NCI-H2196 (cell line): ENCODE measurements around the gene OCSTAMP.

Source experiments
- DNase-seq: peaks from one replicate; lab custom pipeline; 2025; ENCODE audit not compliant: unreplicated experiment; lab: John Stamatoyannopoulos, UW

OCSTAMP gene, protein sequence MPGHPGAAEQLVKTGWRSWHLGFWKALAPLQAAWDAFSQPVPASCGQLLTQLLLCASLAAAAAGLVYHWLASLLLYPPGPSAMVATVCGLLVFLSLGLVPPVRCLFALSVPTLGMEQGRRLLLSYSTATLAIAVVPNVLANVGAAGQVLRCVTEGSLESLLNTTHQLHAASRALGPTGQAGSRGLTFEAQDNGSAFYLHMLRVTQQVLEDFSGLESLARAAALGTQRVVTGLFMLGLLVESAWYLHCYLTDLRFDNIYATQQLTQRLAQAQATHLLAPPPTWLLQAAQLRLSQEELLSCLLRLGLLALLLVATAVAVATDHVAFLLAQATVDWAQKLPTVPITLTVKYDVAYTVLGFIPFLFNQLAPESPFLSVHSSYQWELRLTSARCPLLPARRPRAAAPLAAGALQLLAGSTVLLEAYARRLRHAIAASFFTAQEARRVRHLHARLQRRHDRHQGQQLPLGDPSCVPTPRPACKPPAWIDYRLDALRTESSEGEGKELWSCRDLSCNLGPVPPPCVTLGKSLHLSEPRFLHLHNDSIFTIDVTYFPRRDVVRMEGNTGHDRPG

DNA sequence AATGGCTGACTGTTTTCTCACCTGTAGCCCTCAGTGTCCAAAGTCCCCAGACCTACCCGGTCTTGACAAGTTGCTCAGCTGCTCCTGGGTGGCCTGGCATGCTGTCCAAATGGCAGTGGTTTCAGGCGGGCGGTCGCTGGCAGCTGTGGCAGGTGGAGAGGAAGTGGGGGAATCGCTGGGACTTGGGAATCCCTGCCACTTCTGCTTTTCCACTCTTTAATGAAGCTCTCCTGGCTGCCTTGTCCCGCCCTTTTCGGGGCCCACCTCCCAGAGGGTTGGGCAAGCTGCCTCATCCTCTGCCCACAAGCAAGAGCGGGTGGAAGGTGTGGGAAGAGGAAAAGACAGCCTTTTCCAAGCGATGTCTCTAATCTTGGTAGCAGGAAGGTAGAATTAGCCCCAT lies at the start of gene OCSTAMP:
OCSTAMP (minus strand) TSS at position 194 of the 400 bp plus-strand sequence; CDS start at position 100, 94 bp downstream.
- no peak for DNase-seq

DNA sequence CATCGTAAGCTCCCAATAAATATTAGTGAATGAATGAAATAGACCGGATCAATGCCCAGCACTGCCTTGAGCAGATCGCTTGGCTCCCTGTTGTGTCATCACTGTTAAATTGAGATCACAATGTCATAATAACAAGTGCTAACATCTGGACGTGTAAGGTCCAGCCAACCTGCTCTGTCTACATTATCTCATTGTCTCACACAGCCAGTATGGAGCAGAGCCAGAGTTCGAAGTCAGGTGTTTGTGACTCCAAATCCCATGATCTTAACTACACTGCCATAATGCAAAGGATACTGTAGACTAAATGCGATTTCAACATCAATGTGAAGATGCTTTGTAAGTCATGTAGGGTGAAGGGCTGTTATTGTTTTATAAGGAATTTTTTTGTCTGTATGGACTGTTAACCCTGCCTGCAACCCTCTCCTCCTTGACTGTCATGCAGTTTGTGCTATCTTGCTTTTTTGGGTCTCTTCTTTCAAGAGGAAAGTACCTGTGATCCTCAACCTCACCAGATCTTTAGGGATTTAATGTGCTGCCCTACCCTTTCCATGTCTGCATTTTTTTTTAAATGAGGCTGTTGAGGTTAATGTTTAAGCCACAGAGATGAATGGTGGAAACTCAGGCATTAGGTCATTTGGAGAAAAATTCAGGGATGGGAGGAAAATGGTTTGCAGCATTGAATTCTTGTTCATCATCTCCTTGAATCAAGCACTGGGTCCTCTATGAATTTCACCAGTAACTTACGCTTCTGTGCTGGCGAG lies 49.0 kb upstream of the OCSTAMP start:
- DNase-seq, result peak; percentile 13

DNA sequence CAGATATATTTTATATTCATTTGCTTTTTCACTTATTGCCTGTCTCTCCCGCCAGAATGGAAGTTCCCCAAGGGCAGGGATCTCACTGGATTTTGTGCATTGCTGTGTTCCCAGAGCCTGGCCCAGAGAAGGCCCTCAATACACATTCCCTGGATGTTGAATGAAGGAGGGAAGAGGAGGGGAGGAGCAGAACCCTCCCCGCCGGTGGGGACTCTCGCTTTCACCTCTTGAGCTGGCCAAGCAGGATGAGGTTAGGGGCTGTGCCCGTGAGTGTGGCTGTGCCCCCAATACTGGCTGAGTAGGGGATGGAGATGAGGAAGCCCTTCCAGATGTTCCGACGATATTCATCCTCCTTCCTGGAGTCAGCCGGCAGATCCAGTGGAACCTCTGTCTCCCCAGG lies 45.5 kb upstream of the OCSTAMP start:
- DNase-seq, result no peak

DNA sequence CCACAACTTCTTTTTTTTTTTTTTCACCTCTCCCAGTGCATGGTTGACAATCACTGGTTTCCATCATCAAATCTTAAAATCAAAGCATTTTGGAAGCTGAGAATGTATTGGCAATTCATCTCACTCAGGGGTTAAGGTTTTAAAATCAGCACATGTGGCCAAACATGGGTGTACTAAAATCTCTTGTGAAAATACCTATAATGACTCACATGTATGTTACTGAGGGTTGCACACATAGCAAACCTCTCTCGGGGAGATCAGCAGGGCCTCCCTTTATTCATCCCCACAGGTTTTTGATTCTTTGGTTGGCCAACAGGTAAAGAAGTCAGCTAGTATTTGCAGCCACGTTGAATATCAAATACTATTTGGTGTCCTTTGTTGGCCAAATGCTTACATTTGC lies 44.3 kb upstream of the OCSTAMP start:
- DNase-seq, result no peak

DNA sequence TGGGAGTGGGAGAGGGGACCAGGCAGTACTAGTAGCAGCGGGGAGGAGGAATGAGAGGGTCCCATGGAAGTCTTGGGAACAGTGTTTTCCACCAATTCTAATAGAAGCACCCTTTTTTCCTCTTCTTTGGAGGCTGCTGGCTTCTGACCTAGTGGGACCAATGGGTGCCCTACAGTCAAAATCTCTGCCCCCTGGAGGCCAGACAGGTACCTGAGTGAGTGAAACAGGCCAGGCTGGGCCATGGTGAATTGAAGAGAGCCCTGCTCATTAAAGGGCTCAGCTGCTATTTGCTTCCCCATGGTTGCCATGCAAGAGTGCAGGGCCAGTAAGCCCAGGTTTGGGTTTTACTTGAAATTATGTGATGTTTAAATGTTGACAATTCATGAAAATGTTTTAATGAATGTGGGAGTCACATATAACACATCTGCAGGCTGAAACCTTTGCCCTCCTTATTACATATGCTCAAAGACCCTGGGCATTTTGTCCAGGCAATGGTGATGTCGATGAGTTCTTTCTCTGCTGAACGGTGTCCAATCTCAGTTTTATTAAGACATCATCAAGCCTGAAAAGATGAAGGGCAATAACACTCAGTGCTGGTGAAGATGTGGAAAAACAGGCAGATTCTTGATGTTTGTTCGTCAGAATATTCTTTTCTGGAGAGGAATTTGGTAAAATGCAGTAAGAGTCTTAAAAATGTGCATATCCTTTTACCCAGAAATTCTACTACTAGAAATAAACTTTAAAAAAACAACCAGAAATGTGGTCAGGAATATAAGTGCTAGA lies 42.3 kb upstream of the OCSTAMP start:
- DNase-seq, result no peak

DNA sequence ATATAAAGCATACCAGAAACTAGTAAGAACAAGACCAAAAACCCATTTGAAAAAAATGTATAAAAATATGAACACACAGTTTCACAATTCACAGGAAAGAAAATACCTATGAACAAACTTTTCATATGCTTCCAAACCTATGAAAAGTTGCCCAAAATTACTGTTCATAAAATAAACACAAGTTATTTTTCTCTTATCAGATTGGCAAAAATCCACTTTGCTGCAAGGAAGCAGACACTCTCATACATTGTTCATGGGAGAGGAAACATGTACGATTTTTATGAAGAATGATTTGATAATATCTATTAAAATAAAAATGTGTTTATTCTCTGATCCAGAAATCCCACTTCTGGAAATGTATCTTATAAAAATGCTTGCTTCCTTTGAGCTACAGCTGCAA lies 40.0 kb upstream of the OCSTAMP start:
- no peak for DNase-seq

DNA sequence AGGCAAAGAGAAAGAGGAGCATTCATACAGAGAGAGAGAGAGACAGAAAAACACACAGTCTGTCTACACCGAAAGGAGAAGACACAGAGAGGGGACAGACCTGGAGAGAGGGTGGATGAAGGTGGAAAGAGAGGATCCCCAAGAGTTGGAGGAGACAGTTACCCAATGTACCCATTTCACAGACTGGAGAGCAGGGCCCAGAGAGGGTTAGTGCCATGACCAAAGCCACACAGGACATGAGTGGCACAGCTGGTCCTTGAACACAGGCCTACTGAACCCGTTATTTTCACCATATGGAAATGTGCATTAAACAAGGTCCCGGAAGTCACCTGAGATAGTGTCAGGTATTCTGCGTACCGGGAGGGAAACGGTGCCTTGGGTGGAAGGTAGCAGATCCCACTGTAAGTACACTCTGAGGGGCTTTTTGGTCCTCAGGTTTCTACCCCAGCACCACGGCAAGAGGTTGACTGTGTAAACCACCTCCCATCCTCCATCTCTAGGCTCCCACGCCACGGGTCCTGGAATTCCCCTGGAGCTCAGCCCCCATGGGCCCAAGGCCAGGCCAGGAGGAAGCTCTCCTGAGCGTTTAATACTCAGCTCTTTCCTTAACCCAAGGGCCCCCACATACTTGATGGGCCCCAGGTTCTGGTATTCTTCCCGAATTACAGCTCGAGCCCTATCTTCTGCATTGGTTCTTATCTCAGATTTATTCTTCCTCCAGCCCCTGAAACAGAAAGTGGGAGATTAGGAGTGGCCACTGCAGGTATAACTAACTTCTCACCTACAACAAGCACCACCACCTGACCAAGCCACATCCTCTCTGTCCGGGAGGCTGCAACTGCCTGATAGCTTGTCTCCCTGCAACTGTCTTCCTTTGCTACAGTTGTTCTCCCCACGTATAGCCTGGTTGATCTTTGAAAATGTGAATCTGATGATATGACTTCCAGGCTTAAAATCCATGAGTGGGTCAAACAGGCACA lies 38.4 kb upstream of the OCSTAMP start:
- DNase-seq, result no peak

DNA sequence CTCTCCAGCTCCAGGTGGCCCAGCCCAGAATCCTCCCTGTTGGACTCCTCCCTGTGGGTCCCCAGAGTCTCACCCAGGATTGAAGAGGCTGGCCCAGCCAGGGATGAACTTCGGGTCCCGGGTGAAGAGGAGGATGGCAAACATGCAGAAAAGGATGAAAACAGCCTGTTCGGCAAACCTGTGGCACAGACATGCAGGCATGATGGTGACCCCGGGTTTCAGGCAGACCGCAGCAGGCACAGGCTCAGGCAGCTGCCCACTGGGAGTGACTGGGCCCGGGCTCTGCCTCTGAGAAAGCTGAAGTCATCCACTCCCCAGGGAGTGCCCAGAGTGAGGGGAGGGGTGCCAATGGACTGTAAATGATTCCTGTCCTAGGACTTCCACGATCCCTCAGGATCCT lies 37.5 kb upstream of the OCSTAMP start:
- DNase-seq, result no peak

DNA sequence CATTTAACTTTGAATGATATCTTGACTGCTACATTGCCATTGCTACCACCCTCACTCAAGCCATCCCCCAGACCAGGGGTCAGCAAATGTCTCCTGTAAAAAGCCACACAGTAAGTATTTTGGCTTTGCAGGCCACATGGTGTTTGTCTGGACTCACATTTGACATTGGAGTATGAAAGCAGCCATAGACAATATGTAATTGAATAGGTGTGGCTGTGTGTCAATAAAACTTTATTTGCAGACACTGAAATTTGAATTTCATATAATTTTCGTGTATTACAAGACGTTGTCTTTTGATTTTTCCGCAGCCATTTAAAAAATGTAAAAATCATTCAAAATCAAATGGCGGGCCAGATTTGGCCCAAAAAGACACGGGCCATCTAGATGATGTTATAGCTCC lies 36.3 kb upstream of the OCSTAMP start:
- DNase-seq, result no peak

DNA sequence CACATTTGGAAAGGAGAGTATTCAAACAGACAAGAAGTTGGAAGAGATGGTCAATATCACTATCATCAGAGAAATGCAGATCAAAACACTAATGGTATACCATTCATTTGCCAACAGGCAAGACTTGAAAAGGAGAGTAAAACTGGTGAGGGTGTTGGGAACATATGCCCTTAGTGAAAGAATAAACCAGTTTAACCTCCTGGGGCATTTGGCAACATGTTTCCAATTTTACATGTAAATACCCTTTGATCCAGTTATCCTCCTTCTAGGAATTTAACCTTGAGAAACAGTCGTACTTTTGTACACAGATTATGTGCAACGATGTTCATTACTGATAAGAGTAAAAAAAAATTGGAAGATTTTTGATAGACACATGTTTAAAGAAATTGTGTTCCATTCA lies 34.1 kb upstream of the OCSTAMP start:
- no peak for DNase-seq

DNA sequence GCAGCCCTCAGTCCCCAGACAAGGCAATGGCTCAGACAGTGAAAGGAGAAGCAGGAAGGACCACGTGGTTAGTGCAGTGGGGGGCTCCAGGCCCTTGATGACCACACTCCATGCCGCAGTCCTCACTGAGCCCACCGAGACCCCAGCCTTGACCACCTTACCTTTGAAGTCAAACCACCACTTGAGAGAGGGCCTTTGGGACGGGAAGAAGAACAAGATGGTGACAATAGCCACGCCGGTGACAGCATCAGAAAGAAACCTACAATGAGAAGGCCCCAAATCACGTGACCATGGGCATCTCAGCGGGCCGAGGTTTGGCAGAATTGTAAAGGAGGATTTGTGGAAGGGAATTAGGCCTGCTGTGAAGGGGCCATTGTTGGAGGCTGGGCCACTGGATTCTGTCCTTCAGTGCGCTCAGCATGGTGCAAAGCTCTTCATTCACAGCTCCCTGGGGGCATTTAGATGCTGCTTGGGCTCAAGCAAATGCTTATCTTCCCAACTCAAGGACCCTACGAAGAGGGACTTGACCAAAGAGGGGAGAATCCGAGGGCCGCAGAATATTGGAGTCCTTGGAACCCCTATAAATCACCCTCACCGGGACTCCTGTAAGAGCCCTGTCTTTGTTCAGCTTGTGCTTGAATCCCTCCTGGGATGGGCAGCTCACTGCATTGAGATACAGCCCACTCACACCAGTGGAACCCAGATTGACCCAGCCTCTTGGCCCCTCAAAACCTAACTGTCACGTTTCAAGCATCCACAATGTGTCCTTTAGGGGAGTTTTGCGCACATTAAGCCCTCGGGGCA lies 33.2 kb upstream of the OCSTAMP start:
- no peak for DNase-seq

DNA sequence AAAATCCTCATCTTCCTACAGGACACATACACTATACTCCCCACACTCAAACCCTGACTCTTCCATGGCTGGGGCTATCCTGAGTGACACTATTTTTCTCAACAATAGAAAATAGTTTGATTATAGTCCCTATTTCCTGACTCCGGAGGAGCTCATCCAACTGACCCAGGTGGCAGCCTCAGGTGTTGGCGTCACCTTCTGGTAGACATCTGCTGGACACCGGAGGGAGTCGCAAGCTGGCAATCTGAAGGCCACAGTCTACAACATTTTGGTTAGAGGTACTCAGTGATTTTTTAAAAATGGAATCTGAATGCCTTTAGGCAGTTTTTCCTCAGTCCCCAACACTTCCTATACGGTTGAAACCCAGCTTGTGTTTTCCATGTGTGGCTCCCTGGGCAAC lies 32.2 kb upstream of the OCSTAMP start:
- DNase-seq, result no peak

DNA sequence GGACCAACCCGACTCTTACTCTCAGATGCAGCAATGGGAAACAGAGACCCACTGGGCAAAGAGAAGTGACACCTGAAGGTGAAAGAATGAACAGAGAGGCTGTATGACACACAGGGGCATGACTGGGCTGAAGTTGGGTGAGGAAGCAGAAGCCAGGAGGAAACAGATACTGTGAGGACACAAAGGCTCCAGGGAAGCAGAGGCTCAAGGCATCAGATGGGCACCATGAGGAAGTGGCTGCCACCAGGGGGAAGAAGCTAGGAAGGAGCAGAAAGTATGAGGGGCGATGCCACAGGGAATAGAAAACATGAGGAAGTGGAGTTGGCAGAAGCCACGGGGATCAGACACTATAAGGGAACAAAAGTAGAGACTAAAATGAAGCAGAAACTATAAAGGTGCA lies 30.9 kb upstream of the OCSTAMP start:
- no peak for DNase-seq

DNA sequence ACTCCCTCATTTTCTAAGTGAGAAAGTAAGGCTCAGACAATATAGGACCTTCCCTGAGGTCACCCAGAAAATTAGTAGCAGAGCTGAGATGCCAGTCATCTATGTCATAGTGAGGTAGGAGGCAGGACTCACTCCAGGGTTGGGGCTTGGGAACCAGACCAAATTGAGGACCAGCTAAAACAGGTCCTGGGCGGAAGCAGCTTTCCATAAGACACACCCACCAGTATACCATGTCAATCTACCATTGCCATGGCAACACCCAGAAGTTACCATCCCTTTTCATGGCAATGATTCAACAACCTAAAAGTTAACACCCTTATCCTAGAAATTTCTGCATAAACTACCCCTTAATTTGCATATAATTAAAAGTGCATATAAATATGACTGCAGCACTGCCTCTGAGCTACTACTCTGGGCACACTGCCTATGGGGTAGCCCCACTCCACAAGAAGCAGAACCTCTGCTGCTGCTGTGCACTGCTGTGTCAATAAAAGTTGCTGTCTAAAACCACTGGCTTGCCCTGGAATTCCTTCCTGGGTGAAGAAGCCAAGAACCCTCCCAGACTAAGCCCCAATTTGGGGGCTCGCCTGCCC lies 30.3 kb upstream of the OCSTAMP start:
- no peak for DNase-seq

DNA sequence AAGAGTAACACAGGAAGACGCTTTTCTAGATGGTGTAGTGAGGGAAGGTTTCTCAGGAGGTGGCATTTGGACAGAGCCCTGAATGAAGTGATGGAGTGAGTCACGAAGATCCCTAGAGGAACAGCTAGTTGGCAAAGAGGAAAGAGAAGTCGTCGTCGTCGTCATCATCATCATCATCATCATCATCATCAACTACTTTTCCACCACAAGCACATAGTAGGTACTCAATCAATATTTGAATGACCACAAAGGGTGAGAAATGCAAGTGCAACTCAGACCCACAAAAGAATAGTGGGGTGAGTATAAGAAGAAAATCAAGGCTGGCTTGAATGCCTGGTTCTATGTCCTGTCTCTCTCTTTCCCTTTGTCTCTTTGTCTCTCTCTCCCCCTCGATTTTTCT lies 28.3 kb upstream of the OCSTAMP start:
- DNase-seq, result no peak

DNA sequence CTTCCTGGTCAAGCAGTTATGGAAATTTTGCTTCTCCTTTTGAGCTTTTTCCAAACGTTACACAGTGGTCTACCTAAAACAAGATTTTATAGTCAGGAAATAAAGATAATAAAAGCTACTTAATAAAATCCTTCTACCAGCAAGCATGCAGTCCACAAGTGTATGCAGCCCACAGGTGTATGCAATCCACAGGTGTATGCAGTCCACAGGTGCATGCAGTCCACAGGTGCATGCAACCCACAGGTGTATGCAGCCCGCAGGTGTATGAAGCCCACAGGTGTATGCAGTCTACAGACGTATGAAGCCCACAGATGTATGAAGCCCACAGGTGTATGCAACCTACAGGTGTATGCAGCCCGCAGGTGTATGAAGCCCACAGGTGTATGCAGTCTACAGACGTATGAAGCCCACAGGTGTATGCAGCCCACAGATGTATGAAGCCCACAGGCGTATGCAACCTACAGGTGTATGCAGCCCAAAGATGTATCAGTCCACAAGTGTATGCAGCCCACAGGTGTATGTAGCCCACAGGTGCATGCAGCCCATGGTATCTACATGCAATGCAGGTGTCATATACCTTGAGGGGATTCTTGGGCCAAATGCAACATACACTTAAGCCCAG lies 26.4 kb upstream of the OCSTAMP start:
- no peak for DNase-seq

DNA sequence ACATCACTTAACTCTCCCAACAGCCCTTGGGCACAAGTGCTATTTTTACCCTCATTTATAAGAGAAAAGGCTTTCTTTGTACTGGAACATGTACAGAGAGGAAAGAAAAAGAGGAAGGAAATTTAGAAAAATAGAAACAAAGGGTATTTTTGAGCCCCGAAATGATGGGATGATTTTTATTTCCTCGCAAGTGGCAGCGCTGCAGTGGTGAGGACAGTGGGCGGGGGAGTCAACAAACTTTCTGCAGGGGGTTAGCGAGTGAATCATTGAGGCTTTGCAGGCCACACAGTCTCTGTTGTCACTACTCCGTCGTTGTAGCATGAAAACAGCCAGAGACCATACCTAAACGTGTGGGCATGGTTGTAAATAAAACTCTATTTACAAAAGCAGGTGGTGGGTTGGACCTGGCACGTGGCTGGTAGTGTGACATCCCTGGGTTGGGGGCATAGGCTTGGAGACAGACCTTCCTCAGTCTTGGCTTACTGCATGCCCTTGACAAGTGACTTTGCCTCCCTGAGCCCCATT lies 25.5 kb upstream of the OCSTAMP start:
- no peak for DNase-seq

DNA sequence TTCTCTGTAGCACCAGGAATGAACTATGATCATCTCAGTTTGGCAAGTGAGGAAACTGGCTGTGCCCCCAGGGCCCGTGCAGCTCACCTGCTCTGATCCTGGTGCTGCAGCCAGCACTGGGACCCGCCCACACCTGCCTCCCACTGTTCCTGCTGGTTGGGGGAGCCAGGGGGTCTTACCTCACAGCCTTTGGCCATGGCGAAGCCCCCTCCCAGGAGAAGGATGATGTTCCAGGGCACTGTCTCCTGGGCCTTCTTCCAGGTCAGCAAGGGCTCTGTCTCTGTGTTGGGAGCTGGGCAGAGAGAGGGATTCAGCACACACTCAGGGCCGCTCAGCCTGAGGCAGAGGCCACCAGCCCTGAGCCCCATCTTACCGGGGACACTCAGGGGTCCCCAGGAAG lies 24.9 kb upstream of the OCSTAMP start:
- no peak for DNase-seq
